HEK293T (cell line): ENCODE data around the gene MASP1.

ENCODE experiments used
- ARNT ChIP-seq: fragments of 450-650 bp; IDR thresholded peaks from 2 replicates; pipeline ENCODE4 v1.6.1; 2017; ENCODE audit warnings: mild to moderate bottlenecking
- BHLHE40 ChIP-seq: fragments of 450-650 bp; IDR thresholded peaks from 2 replicates; pipeline ENCODE4 v1.6.1; 2016; ENCODE audit warnings: mild to moderate bottlenecking, moderate library complexity, borderline replicate concordance
- ELF4 ChIP-seq: fragments of 450-650 bp; IDR thresholded peaks from 2 replicates; pipeline ENCODE4 v1.6.1; 2017; ENCODE audit warnings: antibody characterized with exemption
- FOXA1 ChIP-seq: fragments of 450-650 bp; IDR thresholded peaks from 2 replicates; pipeline ENCODE4 v1.6.1; 2016; ENCODE audit warnings: mild to moderate bottlenecking
- FOXK2 ChIP-seq: fragments of 450-650 bp; IDR thresholded peaks from 2 replicates; pipeline ENCODE4 v1.6.1; 2016; ENCODE audit warnings: mild to moderate bottlenecking
- HDGF ChIP-seq: fragments of 450-650 bp; IDR thresholded peaks from 2 replicates; pipeline ENCODE4 v1.6.1; 2017; ENCODE audit warnings: antibody characterized with exemption, borderline replicate concordance
- L3MBTL2 ChIP-seq: fragments of 450-650 bp; conservative IDR thresholded peaks from 2 replicates; pipeline ENCODE4 v1.6.1; 2016; ENCODE audit warnings: mild to moderate bottlenecking
- NFRKB ChIP-seq: fragments of 450-650 bp; IDR thresholded peaks from 2 replicates; pipeline ENCODE4 v1.6.1; 2016; ENCODE audit warnings: mild to moderate bottlenecking, moderate library complexity
- ZNF384 ChIP-seq: fragments of 450-650 bp; IDR thresholded peaks from 2 replicates; pipeline ENCODE4 v1.6.1; 2016
- TF ChIP-seq, protein P1 (sequence below): fragments of 450-650 bp; IDR thresholded peaks from 2 replicates; pipeline ENCODE4 v1.6.1; 2016

DNA sequence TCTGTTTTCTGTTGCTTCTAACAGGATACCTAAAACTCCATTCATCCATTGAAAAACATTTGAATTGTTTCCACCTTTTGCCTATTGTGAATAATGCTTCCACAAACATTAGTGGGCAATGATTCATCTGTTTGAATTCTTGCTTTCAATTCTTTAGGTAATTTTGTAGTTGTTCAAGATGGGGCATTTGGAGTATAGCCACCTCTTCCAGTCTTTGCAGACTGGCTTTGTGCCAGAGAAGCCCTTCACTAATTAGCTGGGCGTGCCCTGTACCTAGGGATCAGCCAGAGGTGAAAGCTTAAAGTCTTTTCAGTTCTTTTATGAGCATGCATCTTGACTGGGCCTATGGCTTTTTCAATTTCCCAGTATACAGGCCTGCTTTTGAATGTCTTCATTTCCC, 83.4 kb downstream of the MASP1 start:
- TF ChIP-seq L3MBTL2 (no peak), ARNT (no peak), ZNF384 (no peak), FOXA1 (no peak), BHLHE40 (no peak), ELF4 (no peak), FOXK2 (no peak), NFRKB (no peak), HDGF (no peak)
- TF ChIP-seq, protein P1, sequence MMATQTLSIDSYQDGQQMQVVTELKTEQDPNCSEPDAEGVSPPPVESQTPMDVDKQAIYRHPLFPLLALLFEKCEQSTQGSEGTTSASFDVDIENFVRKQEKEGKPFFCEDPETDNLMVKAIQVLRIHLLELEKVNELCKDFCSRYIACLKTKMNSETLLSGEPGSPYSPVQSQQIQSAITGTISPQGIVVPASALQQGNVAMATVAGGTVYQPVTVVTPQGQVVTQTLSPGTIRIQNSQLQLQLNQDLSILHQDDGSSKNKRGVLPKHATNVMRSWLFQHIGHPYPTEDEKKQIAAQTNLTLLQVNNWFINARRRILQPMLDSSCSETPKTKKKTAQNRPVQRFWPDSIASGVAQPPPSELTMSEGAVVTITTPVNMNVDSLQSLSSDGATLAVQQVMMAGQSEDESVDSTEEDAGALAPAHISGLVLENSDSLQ, result no peak
